Right lung (tissue), 5 donors: ENCODE results near the gene SDK2. TPM values are rescaled to one million over a fixed set of nuclear protein-coding genes. Genes with fewer than 3 reads are reported as not detected.

Source experiments
- DNase-seq, 2 donors: peaks; one replicate each; pipeline ENCODE4 v3.0.0-alpha.2; 2013
- polyA plus RNA-seq, 5 donors: library from polyadenylated mRNA; unstranded; fragments of 120-200 nt; gene quantifications; one replicate each; pipeline versions ENCODE4 v1.2.1 to v1.2.3, GENCODE V29; 2013; ENCODE audit warnings: inconsistent platforms in 1 of 5, low replicate concordance in 1 of 5; ENCODE audit not compliant: insufficient read length in 5 of 5, insufficient read depth in 1 of 5

SDK2 gene
- polyA plus RNA-seq, 5 donors = 4.7 to 12.0 (median 5.4) TPM

DNA sequence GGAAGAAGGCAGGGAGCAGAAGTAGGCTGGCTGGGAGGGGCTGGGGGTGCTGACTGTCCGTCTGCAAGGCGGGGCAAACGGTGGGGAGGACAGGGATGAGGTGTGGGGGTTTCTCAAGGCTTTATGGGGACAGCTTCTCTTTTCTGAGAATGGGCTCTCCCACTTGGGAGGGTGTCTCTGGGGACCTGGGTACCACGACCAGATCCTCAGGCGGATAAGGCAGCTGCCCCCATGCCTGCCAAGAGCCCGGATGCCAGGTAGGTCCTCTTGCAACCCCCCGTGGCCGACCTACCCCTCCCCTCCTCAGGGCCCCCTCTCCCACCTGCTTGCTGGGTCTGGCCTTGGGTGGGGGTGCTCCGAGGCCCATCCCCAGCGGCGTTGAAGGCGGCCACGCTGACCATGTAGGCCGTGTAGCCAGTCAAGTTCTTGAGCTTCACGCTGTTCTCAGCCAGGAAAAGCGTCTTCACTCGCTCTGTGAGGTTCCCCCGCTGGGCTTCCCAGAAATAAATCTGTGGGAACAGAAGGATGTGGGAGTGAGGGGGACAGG, 276.1 kb downstream of the SDK2 start:
- no peak for DNase-seq

DNA sequence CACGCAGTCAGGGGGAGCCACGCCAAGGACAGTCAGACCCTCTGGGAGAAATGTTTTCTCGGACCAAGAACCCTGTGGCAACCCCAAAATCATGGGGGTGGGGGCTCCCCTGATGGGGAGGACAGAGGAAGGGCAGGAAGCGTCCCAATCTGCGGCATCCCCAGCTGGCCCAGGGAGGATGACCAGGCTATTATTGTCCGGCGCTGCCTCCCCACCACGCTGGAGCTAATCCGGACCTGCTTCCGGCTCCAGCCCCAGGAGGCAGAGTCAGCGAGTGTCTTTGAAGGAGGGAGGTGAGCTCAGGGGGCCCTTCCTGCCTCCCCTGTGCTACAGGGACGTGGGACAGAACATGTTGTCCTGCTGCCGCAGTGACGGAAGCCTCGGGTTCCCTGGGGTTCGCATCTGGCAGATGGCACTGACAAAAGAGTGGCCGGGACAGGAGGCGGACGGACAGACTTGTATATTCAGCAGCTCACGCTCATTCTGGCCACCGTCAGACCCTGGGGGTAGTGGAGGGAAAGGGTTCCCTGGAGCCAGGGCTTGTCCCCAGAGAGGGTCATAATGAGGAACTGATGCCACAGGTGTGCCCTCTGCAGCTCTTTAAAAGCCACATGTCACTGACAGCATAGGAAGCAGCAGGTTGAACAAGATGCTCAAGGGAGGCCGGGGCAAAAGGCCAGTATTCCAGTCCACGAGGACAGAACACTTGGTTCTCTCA, 278.2 kb downstream of the SDK2 start:
- no peak for DNase-seq

DNA sequence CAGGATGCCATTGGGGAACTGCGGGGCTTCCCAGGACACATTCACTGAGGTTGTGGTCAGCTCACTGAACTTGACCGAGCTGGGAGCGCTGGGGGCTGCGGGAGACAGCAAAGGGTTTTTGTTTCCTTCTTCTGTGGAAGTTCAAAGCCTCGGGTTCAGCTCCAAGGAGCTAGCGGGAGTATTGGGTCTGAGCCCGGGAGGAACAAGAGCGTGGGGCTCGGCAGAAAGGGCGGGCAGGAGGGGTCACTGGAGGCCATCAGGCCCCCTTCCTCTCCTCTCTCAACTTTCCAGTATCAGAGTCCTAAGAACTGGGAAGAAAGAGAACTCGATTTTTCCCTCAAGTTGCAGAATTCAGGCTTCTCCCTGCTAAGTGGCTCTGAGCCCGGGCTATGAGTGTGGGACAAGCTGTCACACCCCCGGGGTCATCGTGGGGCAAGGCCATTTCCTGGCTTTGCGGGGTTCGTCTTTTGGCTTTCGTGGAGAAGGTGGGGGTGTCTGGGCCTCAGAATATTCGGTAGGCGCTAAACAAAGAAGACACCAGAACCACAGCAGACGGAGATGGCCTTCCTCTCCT, 278.9 kb downstream of the SDK2 start:
- peak in 1 of 2 donors; percentile 67 for DNase-seq

- DNase-seq = no peak
Observed at GRCh38 chr17:73364155-73364522, 280.1 kb downstream of the SDK2 start.

GRCh38 chr17:73363442-73364154, 280.6 kb downstream of the SDK2 start:
- no peak for DNase-seq

DNA sequence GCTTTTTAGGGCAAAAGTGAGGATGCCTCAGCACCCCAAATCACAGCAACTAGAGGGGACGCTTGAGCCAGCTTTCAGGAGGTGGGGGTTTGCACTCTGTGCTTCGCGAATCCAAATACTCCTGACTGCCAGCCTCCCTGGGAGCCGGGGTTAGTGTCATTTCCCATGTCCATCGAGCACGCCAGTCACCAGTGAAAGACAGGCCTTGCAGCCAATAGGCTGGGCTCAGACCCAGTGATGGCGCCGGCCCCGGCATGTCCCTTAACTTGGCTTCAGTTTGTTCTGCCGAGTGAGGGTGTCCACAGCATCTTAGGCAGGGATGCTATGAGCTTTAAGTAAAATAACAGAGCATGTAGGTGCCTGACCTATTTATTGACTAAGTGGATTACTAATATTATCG, 281.5 kb downstream of the SDK2 start:
- DNase-seq = no peak

DNA sequence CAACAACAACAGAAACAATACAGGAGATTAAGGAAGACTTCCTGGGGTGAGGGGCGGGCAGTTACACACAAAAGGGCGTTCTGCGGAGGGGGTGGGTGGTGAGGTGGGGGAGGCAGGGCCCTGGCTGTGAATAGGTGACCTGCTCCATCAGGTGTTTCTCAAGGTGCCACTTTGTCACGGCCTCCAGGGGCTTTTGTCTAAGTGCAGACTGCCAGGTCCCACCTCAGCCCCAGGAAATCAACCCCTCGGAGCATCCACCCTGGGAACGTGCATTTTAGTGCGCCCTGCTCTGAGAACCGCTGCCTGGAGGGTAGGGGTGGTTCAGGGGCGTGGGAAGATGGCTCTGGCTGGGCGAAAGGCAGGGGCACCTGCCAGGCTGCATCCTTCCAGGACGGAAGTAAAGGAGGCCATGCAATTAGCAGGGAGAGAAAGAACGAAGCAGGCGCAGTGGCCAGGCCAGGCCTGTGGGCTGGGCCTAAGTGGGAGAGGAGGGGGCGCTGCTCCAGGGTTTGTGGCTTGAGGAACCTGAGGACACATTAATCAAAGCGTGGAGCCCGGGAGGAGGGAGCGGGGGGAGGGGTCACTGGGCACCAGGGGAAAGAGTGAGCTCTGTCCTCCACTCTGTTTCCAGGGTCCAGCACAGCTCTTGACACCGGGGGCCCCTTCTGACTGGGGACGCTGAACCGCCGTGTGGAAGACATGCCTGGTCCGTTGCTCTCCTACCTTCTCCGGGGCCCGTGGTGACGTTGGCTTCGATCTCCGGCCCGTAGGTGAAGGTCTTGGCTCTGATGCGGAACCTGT, 283.1 kb downstream of the SDK2 start:
- DNase-seq = no peak

GRCh38 chr17:73359987-73360410, 284.2 kb downstream of the SDK2 start:
- peak in 1 of 2 donors; percentile 38 for DNase-seq

- DNase-seq = no peak
Observed at GRCh38 chr17:73359352-73359751, 284.9 kb downstream of the SDK2 start.

DNA sequence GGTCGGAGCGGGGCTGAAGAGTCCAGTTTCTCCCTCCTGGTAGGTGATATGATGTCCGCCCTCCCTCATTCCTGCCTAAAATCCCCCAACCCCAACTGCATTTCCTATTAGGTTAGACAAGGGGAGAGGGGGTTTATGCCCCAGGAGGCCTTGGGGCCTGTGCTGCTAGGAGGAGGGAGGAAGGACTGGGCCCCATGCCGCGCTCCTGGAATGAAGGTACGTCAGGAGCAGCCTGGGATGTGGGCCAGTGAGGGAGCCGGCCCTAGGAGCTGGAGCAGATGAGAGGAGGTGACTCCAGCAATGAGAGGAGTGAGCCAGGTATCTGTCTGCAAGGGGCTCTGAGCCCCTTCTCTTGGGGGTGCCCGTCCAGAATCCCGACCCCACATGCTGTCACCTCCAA, 285.6 kb downstream of the SDK2 start:
- DNase-seq = no peak

DNA sequence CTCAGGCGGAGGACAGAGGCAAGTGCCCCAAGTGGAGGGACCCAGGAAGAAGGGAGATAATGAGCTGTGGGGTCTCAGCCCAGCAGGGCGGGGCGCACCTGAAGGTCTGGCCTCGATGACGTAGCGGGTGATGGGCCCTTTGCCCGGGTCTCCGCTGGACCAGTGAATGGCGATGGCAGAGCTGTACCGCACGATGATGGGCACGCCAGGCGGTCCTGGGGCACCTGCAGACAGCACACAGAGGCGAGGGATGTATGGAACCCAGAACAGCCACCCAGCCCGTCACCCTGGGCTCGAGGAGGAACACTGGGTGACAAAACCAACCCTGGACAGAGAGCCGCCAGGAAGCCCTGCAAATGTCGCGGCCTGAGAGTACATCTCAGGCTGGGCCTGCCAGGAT, 286.3 kb downstream of the SDK2 start:
- no peak for DNase-seq

- no peak for DNase-seq
Observed at GRCh38 chr17:73357318-73357717, 286.9 kb downstream of the SDK2 start.

DNA sequence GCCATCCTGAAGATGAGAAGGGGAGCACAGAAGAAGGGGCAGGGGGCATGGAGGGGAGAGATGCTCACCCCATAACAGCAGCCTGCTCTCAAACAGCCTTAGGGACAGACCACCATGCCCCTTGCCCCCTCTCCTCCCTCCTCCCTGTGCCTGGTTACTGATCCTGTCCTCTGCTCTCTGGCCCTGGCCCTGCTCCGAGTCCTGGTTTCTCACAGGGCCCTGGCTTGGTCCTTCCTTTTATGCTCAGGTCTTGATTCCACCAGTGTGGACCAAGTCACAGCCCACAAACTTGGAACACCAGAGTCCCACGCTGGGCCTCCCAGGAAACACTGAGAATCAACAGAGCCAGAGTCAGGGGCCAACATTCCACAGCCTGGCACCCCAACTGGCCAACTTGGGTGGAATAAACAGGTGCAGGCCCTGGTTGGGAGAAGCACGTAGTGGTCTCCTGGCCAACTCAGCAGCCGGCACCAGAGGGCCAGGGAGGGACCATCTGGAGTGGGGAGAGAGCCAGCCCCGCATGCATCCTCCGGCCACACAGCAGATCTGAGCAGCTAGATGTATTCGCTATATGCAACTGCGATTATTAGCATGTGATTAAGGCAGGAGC, 287.6 kb downstream of the SDK2 start:
- DNase-seq = no peak

GRCh38 chr17:73354423-73355284, 289.6 kb downstream of the SDK2 start:
- DNase-seq = no peak

DNA sequence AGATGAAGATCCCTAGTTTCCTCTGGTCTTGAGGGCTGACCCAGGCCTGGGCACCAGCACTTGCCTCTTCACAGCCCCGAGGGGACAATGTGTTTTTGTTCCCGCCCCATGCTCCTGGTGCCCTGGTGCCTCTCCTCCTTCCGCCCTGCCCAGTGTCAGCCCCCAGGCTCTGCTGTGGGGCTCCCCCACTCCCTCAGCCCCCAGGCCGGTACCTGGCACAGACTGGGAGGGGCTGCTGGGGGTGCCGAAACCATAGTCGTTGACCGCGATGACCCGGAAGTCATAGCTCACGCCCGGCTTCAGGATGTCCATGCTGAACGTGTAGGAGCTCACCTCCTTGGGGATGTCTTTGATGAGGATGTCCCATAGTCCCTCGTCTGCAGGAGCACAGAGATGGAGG, 292.0 kb downstream of the SDK2 start:
- no peak for DNase-seq

GRCh38 chr17:73351764-73352163, 292.5 kb downstream of the SDK2 start:
- DNase-seq = no peak

GRCh38 chr17:73350864-73351263, 293.4 kb downstream of the SDK2 start:
- no peak for DNase-seq

DNA sequence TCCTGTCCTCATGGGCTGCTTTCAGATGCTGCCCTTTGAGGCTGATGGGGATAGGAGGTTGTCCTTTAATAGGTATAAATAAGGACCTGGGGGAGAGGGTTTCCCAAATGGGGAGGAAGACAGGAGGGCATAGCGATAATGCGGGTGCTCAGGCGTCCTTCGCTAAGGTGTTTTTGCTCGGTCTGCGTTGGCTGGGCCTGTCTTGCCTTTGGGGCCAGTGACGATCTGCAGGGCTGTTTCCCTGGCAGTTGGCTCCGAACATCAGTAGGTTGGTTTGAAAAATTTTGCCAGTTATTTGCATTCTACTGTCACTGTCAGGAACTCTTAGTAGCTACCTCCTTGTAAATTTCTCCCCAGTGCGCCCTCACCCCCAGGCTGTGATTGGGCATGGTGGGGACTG, 294.6 kb downstream of the SDK2 start:
- no peak for DNase-seq

- DNase-seq = peak; percentile 74 to 83
Observed at GRCh38 chr17:73349138-73349537, 295.1 kb downstream of the SDK2 start.

DNA sequence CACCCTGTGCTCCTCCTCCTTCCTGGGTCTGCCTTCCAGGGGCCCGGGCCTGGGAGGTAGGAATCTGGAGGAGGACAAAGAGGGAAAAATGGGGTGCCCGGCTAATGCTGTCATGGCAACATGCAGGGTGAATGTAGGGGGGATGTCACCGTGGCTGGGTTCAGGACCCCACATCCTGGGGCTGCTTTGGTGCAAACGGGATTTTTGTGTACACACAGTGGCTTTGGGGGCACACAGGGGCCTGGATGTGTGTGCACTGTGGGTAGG, 295.5 kb downstream of the SDK2 start:
- no peak for DNase-seq
